PFSK-1 (cell line): ENCODE measurements around the gene ATRNL1.

Source experiments
- FOXP2 ChIP-seq: optimal IDR thresholded peaks from 2 replicates; pipeline ENCODE3; 2011; ENCODE audit warnings: borderline replicate concordance, control low read depth, inconsistent platforms; ENCODE audit not compliant: insufficient read depth; ENCODE audit errors: extremely low read length, extremely low read depth
- POLR2AphosphoS5 ChIP-seq: IDR thresholded peaks from 2 replicates; pipeline ENCODE4 v1.6.1; 2012; ENCODE audit warnings: low read depth, mild to moderate bottlenecking, control low read depth, low read length, moderate library complexity
- SIN3A ChIP-seq: IDR thresholded peaks from 2 replicates; pipeline ENCODE4 v1.6.1; 2012; ENCODE audit warnings: mild to moderate bottlenecking, low read length, moderate library complexity, borderline replicate concordance; ENCODE audit not compliant: insufficient read depth
- TAF1 ChIP-seq: IDR thresholded peaks from 2 replicates; pipeline ENCODE4 v1.6.1; 2012; ENCODE audit warnings: low read length, control low read depth, borderline replicate concordance; ENCODE audit not compliant: insufficient read depth
- TF ChIP-seq, protein P1 (sequence below), 2 experiments: IDR thresholded peaks; 2 replicates each; pipeline versions ENCODE4 v1.6.1 to v1.8.0; 2011 to 2012; ENCODE audit warnings: low read depth in 2 of 2, low read length in 2 of 2, control low read depth in 1 of 2, inconsistent platforms in 1 of 2, mild to moderate bottlenecking in 1 of 2, moderate library complexity in 1 of 2; ENCODE audit not compliant: insufficient read depth in 1 of 2

The ATRNL1 gene

GRCh38 chr10:115157357-115157756, 64.2 kb downstream of the ATRNL1 start:
- TF ChIP-seq FOXP2 = no peak
- TF ChIP-seq, protein P1, sequence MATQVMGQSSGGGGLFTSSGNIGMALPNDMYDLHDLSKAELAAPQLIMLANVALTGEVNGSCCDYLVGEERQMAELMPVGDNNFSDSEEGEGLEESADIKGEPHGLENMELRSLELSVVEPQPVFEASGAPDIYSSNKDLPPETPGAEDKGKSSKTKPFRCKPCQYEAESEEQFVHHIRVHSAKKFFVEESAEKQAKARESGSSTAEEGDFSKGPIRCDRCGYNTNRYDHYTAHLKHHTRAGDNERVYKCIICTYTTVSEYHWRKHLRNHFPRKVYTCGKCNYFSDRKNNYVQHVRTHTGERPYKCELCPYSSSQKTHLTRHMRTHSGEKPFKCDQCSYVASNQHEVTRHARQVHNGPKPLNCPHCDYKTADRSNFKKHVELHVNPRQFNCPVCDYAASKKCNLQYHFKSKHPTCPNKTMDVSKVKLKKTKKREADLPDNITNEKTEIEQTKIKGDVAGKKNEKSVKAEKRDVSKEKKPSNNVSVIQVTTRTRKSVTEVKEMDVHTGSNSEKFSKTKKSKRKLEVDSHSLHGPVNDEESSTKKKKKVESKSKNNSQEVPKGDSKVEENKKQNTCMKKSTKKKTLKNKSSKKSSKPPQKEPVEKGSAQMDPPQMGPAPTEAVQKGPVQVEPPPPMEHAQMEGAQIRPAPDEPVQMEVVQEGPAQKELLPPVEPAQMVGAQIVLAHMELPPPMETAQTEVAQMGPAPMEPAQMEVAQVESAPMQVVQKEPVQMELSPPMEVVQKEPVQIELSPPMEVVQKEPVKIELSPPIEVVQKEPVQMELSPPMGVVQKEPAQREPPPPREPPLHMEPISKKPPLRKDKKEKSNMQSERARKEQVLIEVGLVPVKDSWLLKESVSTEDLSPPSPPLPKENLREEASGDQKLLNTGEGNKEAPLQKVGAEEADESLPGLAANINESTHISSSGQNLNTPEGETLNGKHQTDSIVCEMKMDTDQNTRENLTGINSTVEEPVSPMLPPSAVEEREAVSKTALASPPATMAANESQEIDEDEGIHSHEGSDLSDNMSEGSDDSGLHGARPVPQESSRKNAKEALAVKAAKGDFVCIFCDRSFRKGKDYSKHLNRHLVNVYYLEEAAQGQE (IDR thresholded peaks at IDR 0.05; ENCODE audit: insufficient read depth in 1 of 2, low read depth in 2 of 2, low read length in 2 of 2) = no peak
- no peak for TF ChIP-seq POLR2AphosphoS5
- TF ChIP-seq SIN3A = no peak
- no peak for TF ChIP-seq TAF1

DNA sequence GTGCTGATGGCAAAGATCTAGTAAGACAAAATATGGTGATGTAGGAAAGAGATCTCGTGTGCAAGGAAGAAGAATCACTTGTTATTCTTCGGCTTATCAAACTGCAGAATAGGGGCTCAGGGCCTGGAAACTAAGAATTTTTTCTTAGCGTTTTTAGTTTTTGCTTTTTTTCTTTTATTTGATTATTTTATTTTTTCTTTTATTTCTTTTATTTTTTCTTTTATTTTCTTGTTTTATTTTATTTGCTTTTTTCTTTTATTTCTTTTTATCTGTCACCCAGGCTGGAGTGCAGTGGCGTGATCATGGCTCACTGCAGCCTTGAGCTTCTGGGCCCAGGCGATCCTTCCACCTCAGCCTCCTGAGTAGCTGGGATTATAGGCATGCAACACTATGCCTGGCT, 70.0 kb downstream of the ATRNL1 start:
- TF ChIP-seq POLR2AphosphoS5 (no peak), SIN3A (no peak), FOXP2 (no peak), TAF1 (no peak)
- TF ChIP-seq, protein P1 (IDR thresholded peaks at IDR 0.05; ENCODE audit: insufficient read depth in 1 of 2, low read depth in 2 of 2, low read length in 2 of 2) = no peak

GRCh38 chr10:115164220-115164619, 71.1 kb downstream of the ATRNL1 start:
- no peak for TF ChIP-seq SIN3A
- TF ChIP-seq, protein P1 (IDR thresholded peaks at IDR 0.05; ENCODE audit: insufficient read depth in 1 of 2, low read depth in 2 of 2, low read length in 2 of 2) = no peak

DNA sequence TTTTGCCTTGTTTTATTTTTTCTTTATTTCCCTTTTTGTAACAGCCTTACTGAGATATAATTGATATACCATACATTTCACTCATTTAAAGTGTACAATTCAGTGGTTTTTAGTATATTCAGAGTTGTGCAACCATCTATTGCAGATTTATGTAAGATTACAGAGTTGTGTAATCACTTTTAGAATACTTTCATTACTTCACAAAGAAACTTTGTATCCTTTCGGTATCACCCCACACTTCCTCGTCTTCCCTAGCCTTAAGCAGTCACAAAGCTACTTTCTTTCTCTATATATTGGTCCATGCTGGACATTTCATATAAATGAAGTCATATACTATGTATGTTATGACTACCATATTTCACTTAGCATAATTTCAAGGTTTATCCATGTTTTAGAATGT, 74.6 kb downstream of the ATRNL1 start:
- TF ChIP-seq, protein P1 (IDR thresholded peaks at IDR 0.05; ENCODE audit: insufficient read depth in 1 of 2, low read depth in 2 of 2, low read length in 2 of 2) = no peak
- TF ChIP-seq TAF1 (no peak), SIN3A (no peak), POLR2AphosphoS5 (no peak), FOXP2 (no peak)

DNA sequence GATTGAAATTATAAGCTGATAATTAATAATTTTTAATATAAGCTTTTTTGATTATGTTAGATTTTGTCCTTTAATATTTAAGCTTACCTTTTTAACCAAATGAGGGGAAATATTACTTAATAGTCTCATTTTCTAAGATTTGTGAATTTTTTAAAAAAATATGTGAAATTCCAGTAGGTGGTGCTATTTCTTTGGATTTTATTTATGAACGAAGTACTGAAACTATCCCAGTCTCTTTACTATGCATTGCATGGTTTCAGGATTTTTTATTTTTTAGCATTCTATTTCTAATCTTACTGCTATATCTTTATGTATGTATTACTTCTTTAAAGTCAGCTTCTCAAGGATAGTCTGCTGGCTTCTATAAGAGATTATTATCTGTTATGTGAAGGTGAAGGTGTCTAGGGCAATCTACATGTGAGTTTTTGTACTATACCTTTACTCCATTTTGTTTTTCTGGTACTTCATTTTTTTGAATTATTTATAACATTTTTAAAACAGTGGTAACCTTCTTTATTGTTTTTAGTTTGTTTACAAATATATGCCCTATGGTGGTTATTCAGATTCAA, 78.3 kb downstream of the ATRNL1 start:
- no peak for TF ChIP-seq SIN3A
- TF ChIP-seq TAF1 = no peak
- TF ChIP-seq, protein P1 (IDR thresholded peaks at IDR 0.05; ENCODE audit: insufficient read depth in 1 of 2, low read depth in 2 of 2, low read length in 2 of 2) = no peak
- no peak for TF ChIP-seq FOXP2
- no peak for TF ChIP-seq POLR2AphosphoS5
